ENCODE results near the gene ISM2. TPM values are rescaled to one million over a fixed set of nuclear protein-coding genes. Genes with fewer than 3 reads are reported as not detected.

Gene ISM2
- total and polyA plus RNA-seq, 2 experiments from 2014 or later: 0.69 to 1.3 TPM

- Histone ChIP-seq H3K27me3 (ENCODE audit: insufficient read depth) (no peaks in the 10 kb centered on the region), H3K4me3 (no peak overlapping the region), H4K20me1 (replicated peaks; ENCODE audit: insufficient read depth) (no peaks in the 10 kb centered on the region), H2AFZ (no peak overlapping the region), H3K4me2 (no peak overlapping the region), H3K27ac (ENCODE audit: low read depth) (no peak overlapping the region), H3K79me2 (replicated peaks; ENCODE audit: insufficient read depth) (no peaks in the 10 kb centered on the region), H3K9me2 (ENCODE audit: insufficient read depth) (no peaks in the 10 kb centered on the region), H3K4me1 (ENCODE audit: insufficient read depth) (peaks cover 11% of the 10 kb centered on the region; the same call in 1 of the 2 replicates), H3K36me3 (ENCODE audit: insufficient read depth) (peaks cover 12% of the 10 kb centered on the region; the same call in 1 of the 2 replicates), H3F3A (replicated peaks; ENCODE audit: low read depth) (no peaks in the 10 kb centered on the region)
- Mint-ChIP-seq H3K4me1 (peaks cover 10% of the 10 kb centered on the region), H3K36me3 (ENCODE audit: low read depth) (peaks cover 44% of the 10 kb centered on the region), H3K4me3 (no peak overlapping the region), H3K27me3 (ENCODE audit: insufficient read depth, low read depth, poor library complexity) (no peaks in the 10 kb centered on the region), H3K27ac (no peak overlapping the region), H3K9me3 (no peaks in the 10 kb centered on the region)
- ATAC-seq (no peak), DNase-seq (ENCODE audit: low spot score) (no peak)
- TF ChIP-seq ZNF114 (CRISPR knock-in tag; IDR thresholded peaks at IDR 0.05) (no peak), CTCF (conservative IDR thresholded peaks at IDR 0.05; ENCODE audit: low read depth in 2 of 2) (no peak), ZNF462 (CRISPR knock-in tag; IDR thresholded peaks at IDR 0.05) (no peak), POLR2AphosphoS5 (IDR thresholded peaks at IDR 0.05; ENCODE audit: low read depth) (no peak), ZNF331 (CRISPR knock-in tag; IDR thresholded peaks at IDR 0.05; ENCODE audit: low read depth) (no peak), NANOG (IDR thresholded peaks at IDR 0.05; ENCODE audit: borderline replicate concordance) (no peak), REST (IDR thresholded peaks at IDR 0.05; ENCODE audit: unreplicated experiment) (no peak)
Observed at GRCh38 chr14:77426396-77426795, 72.2 kb downstream of the ISM2 start.

All from GM23338 (cell line).